H1 (cell line): ENCODE measurements around the gene MAPRE2.

ENCODE experiments used
- CTCF ChIP-seq, 3 experiments: IDR thresholded peaks; 1 replicate in 2 of 3; 2 replicates in 1 of 3; pipeline versions ENCODE4 v1.5.1 to v1.6.1; 2011; ENCODE audit warnings: low read length in 3 of 3, mild to moderate bottlenecking in 3 of 3, inconsistent platforms in 2 of 3, low read depth in 1 of 3, moderate library complexity in 1 of 3; ENCODE audit not compliant: insufficient read depth in 1 of 3; ENCODE audit errors: control extremely low read depth in 1 of 3
- EGR1 ChIP-seq: IDR thresholded peaks from 2 replicates; pipeline ENCODE4 v1.6.1; 2011; ENCODE audit warnings: low read depth, low read length, borderline replicate concordance
- EZH2 ChIP-seq: fragments of 200-600 bp; sonication (generic); IDR thresholded peaks from 2 replicates; pipeline ENCODE4 v1.7.1; 2012; ENCODE audit warnings: low read depth, mild to moderate bottlenecking, moderate library complexity, low read length, inconsistent platforms; ENCODE audit not compliant: severe bottlenecking
- GTF2F1 ChIP-seq: IDR thresholded peaks from 2 replicates; pipeline ENCODE4 v1.6.1; 2012; ENCODE audit warnings: low read depth, low read length, improper control_type of control experiment, borderline replicate concordance
- KDM1A ChIP-seq: fragments of 200-600, 300-600 bp; sonication (generic); IDR thresholded peaks from 2 replicates; pipeline ENCODE4 v1.7.1; 2016; ENCODE audit warnings: mild to moderate bottlenecking, low read length, borderline replicate concordance
- POLR2A ChIP-seq, 2 experiments: IDR thresholded peaks; 1 replicate in 1 of 2; 2 replicates in 1 of 2; pipeline ENCODE4 v1.6.1; 2011; ENCODE audit warnings: low read depth in 2 of 2, low read length in 2 of 2, mild to moderate bottlenecking in 2 of 2; ENCODE audit errors: control extremely low read depth in 1 of 2
- POLR2AphosphoS5 ChIP-seq: IDR thresholded peaks from 2 replicates; pipeline ENCODE4 v1.6.1; 2011; ENCODE audit warnings: low read depth, low read length
- RAD21 ChIP-seq, 2 experiments: IDR thresholded peaks in 1 of 2; conservative IDR thresholded peaks in 1 of 2; 2 replicates each; pipeline ENCODE4 v1.6.1; 2011; ENCODE audit warnings: low read depth in 2 of 2, low read length in 2 of 2, improper control_type of control experiment in 1 of 2, inconsistent platforms in 1 of 2, mild to moderate bottlenecking in 1 of 2, moderate library complexity in 1 of 2
- RFX5 ChIP-seq: IDR thresholded peaks from 2 replicates; pipeline ENCODE4 v1.6.1; 2011; ENCODE audit warnings: low read depth, low read length, improper control_type of control experiment, borderline replicate concordance
- RNF2 ChIP-seq: fragments of 200-900, 300-1000 bp; sonication (generic); IDR thresholded peaks from 2 replicates; pipeline ENCODE4 v1.7.1; 2016; ENCODE audit warnings: borderline replicate concordance, low read depth, mild to moderate bottlenecking, antibody characterized with exemption, low read length; ENCODE audit not compliant: poor library complexity, severe bottlenecking; ENCODE audit errors: missing control alignments
- SIRT6 ChIP-seq: IDR thresholded peaks from one replicate; pipeline ENCODE4 v1.7.1; 2012; ENCODE audit warnings: low read length, inconsistent platforms
- YY1 ChIP-seq: IDR thresholded peaks from 2 replicates; pipeline ENCODE4 v1.6.1; 2011; ENCODE audit warnings: low read depth, mild to moderate bottlenecking, low read length
- ZNF274 ChIP-seq: IDR thresholded peaks from 2 replicates; pipeline ENCODE4 v1.7.0; 2012; ENCODE audit warnings: low read length, borderline replicate concordance; ENCODE audit errors: extremely low read depth

DNA sequence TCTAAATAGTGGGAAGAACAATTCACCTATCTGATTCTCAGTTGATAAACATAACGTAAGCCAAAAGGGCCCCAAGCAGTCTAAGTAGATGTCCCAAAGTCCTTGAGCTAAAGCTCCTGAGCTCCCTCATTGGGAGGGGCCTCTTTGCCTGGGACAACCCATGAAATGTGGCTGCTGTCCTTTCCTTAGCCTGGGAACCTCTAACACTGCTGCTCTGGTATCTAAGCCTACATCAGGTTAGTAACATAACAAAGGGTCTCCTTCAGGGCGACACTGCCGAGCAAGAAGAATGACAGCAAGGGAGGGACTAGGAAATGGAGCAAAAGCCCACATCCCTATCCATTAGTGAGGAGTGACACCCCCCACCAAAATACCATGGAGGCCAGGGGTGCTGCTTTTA lies 98.3 kb downstream of the MAPRE2 start:
- TF ChIP-seq POLR2A (IDR thresholded peaks at IDR 0.05; ENCODE audit: control extremely low read depth in 1 of 2, low read depth in 2 of 2, low read length in 2 of 2) (no peak), EGR1 (no peak), GTF2F1 (no peak), SIRT6 (no peak), RFX5 (no peak), POLR2AphosphoS5 (no peak), CTCF (IDR thresholded peaks at IDR 0.05; ENCODE audit: control extremely low read depth in 1 of 3, insufficient read depth in 1 of 3, low read depth in 1 of 3, low read length in 3 of 3) (no peak), EZH2 (no peak), RAD21 (IDR thresholded peaks at IDR 0.05 in 1 of 2, conservative IDR thresholded peaks at IDR 0.05 in 1 of 2; ENCODE audit: low read depth in 2 of 2, low read length in 2 of 2) (no peak), YY1 (no peak), RNF2 (no peak), KDM1A (no peak), ZNF274 (no peak)
